Karpas-422 (cell line): Measurements from ENCODE around the gene PDPK1. TPM values are rescaled to one million over a fixed set of nuclear protein-coding genes. Genes with fewer than 3 reads are reported as not detected.
"Not testable (repeated sequence)": the region's sequence is repeated elsewhere in the genome, so short reads cannot be mapped to it uniquely, and the experiment has no call there.

ENCODE experiments used
- DNase-seq: peaks from one replicate; pipeline ENCODE4 v3.0.0-alpha.2; 2015
- H2AFZ ChIP-seq: fragments of 200-600 bp; sonication (generic); 2 replicates; pipeline ENCODE4 v1.6.1; 2014; ENCODE audit warnings: antibody characterized with exemption, low read length, mixed read lengths
- H3K27ac ChIP-seq: fragments of 200-600 bp; sonication (generic); 2 replicates; pipeline ENCODE4 v1.5.1; 2014; ENCODE audit warnings: mild to moderate bottlenecking, low read length, moderate library complexity
- H3K27me3 ChIP-seq: fragments of 200-600 bp; sonication (generic); 2 replicates; pipeline ENCODE4 v1.6.1; 2014; ENCODE audit warnings: low read length, mixed read lengths
- H3K36me3 ChIP-seq: fragments of 200-600 bp; sonication (generic); 2 replicates; pipeline ENCODE4 v1.6.1; 2014; ENCODE audit warnings: low read length, mixed read lengths; ENCODE audit not compliant: insufficient read depth
- H3K4me1 ChIP-seq: fragments of 200-600 bp; sonication (generic); 2 replicates; pipeline ENCODE4 v1.6.1; 2014; ENCODE audit warnings: mild to moderate bottlenecking, low read length, mixed read lengths
- H3K4me2 ChIP-seq: fragments of 200-600 bp; sonication (generic); 2 replicates; pipeline ENCODE4 v1.6.1; 2014; ENCODE audit warnings: low read length, low read depth, mild to moderate bottlenecking; ENCODE audit not compliant: poor library complexity, severe bottlenecking
- H3K4me3 ChIP-seq: fragments of 200-600 bp; sonication (generic); 2 replicates; pipeline ENCODE4 v1.5.1; 2014; ENCODE audit warnings: mild to moderate bottlenecking, antibody characterized with exemption, low read length, mixed read lengths
- H3K79me2 ChIP-seq: fragments of 200-600 bp; sonication (generic); 2 replicates; pipeline ENCODE4 v1.6.1; 2014; ENCODE audit warnings: mild to moderate bottlenecking, low read length, mixed read lengths
- H3K9ac ChIP-seq: fragments of 200-600 bp; sonication (generic); 2 replicates; pipeline ENCODE4 v1.6.0; 2014; ENCODE audit warnings: low read length
- H3K9me2 ChIP-seq: fragments of 200-600 bp; sonication (generic), shearing (Covaris generic); replicated peaks from 2 replicates; pipeline ENCODE4 v1.6.0; 2014; ENCODE audit warnings: mild to moderate bottlenecking, low read length, moderate library complexity; ENCODE audit not compliant: insufficient read depth
- H3K9me3 ChIP-seq: fragments of 300-700, 200-600 bp; sonication (generic); 2 replicates; pipeline ENCODE4 v1.6.1; 2014; ENCODE audit warnings: low read length, mixed read lengths
- H4K20me1 ChIP-seq: fragments of 200-600 bp; sonication (generic); 2 replicates; pipeline ENCODE4 v1.6.1; 2014; ENCODE audit warnings: mild to moderate bottlenecking, antibody characterized with exemption, low read length, low read depth; ENCODE audit not compliant: insufficient read depth
- total RNA-seq: library from RNA; depleted of rRNA; stranded (reverse); fragments of >200 nt; shearing (Covaris generic); gene quantifications from 2 replicates; pipeline ENCODE4 v1.2.3, GENCODE V29; 2014; ENCODE audit warnings: low replicate concordance

PDPK1 gene
- total RNA-seq, 1 experiment from 2014 or later: 49.5 TPM

DNA sequence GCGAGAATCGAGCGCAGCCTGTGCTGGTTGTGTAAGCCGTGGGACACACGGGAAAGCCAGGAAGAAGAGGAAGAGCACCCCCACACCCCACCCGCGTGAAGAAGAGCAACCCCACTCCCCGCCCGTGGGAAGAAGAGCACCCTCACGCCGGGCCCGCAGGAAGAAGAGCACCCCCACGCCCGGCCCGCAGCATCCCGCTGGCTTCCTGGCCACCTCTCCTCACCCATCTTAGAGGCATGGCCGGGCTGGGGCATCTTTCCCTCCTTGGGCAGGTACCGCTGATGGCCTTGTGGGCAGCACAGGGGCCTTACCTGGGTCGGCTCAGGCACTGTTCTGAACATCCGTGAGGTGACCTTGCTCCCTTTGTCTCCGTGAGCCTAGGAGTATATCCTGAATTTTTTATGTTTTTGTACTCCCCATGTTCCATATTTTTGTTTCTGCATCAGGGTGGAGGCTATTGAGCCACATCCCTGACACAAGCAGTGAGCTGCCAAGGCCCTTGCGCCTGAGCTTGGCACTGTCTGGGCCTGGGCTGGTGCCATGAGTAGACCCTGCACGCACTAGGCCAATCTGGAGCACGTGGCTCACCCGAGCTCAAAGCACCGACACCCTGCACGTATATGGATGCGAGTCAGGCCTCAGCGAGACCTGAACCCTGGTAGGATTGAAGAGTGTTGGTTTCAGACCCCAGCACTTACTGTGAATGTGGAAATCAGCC lies 73.1 kb downstream of the PDPK1 start:
- Histone ChIP-seq H3K27ac (no peak overlapping the region), H3K4me1 (no peaks in the 10 kb centered on the region; the same call in 1 of the 2 replicates), H3K4me2 (no peak overlapping the region), H3K79me2 (peaks cover 18% of the 10 kb centered on the region), H2AFZ (no peak overlapping the region), H3K27me3 (no peaks in the 10 kb centered on the region), H3K9me2 (no peaks in the 10 kb centered on the region), H3K9ac (no peak overlapping the region), H3K9me3 (no peaks in the 10 kb centered on the region), H3K36me3 (no peaks in the 10 kb centered on the region), H3K4me3 (no peak overlapping the region), H4K20me1 (no peaks in the 10 kb centered on the region)
- no peak for DNase-seq

- H3K4me2 ChIP-seq: no peak overlapping the region
- H3K9me3 ChIP-seq: no peaks in the 10 kb centered on the region
- no peak for DNase-seq
- no peaks in the 10 kb centered on the region for H3K27me3 ChIP-seq
- H3K9ac ChIP-seq: no peak overlapping the region
- H3K4me1 ChIP-seq: no peaks in the 10 kb centered on the region; the same call in 1 of the 2 replicates
- no peaks in the 10 kb centered on the region for H3K36me3 ChIP-seq
- no peak overlapping the region for H3K27ac ChIP-seq
- no peak overlapping the region for H3K4me3 ChIP-seq
- H3K79me2 ChIP-seq: peaks cover 18% of the 10 kb centered on the region
- no peak overlapping the region for H2AFZ ChIP-seq
- H3K9me2 ChIP-seq: no peaks in the 10 kb centered on the region
- H4K20me1 ChIP-seq: no peaks in the 10 kb centered on the region
These were observed 73.7 kb downstream of the PDPK1 start for GRCh38 chr16:2611499-2611862.

DNA sequence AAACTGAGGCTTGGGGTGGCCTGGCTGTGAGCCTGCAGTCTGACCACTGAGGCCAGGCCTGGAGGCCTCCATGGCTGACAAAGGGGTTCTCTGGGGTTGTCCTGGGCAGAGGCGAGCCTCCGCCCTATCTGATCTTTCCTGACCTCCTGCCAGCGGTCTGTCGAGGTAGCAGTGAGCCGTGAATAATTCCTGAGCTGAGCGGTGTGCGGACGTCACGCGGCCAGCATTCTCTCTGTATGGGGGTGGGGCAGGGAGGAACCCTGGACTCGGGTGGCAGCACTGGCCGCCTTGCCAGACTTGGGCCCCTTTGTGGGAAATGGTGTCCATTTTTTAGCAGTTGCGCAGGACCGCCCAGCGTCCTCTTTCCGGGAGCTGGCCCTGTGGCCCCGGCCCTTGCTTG lies 74.1 kb downstream of the PDPK1 start:
- DNase-seq, H3K9me3 ChIP-seq, H3K4me1 ChIP-seq: not testable (repeated sequence)

GRCh38 chr16:2613251-2613650 lies 75.4 kb downstream of the PDPK1 start:
- not testable (repeated sequence) for H2AFZ ChIP-seq, H3K4me3 ChIP-seq, H3K27ac ChIP-seq, DNase-seq, H3K27me3 ChIP-seq, H3K36me3 ChIP-seq, H3K4me2 ChIP-seq, H3K4me1 ChIP-seq, H3K9me3 ChIP-seq, H4K20me1 ChIP-seq, H3K9me2 ChIP-seq, H3K79me2 ChIP-seq, H3K9ac ChIP-seq

More for the DNA sequence above, 74.1 kb downstream of the PDPK1 start:
- H3K9ac ChIP-seq, H3K27ac ChIP-seq, H2AFZ ChIP-seq, H3K4me2 ChIP-seq, H4K20me1 ChIP-seq, H3K27me3 ChIP-seq, H3K4me3 ChIP-seq, H3K9me2 ChIP-seq, H3K36me3 ChIP-seq: not testable (repeated sequence)
- peaks cover 18% of the 10 kb centered on the region for H3K79me2 ChIP-seq

DNA sequence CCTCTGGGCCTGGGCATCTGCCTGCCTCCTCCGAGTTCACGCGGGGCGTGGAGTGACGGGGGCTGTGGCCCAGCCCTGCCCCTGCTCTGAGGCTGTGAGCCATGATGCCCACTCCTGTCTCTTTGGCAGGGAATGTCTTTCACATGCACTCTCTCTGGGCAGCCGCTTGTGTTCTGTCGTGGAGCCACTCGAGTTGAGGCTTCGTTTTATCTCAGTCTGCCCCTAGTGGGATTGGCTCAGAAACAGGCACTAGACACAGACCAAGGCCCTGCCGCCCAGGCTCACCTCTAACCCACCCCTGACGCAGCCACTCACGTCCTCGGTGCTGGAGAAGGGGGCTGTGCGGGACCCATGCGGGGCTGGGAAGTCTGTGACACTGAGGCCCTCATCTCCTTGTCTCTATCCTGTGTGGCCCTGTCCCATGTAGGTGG lies 77.0 kb downstream of the PDPK1 start:
- no peaks in the 10 kb centered on the region for H3K27me3 ChIP-seq
- H2AFZ ChIP-seq: no peak overlapping the region
- H3K9me3 ChIP-seq: no peaks in the 10 kb centered on the region
- no peaks in the 10 kb centered on the region for H3K9me2 ChIP-seq
- no peak overlapping the region for H3K4me2 ChIP-seq
- no peaks in the 10 kb centered on the region for H4K20me1 ChIP-seq
- H3K9ac ChIP-seq: no peak overlapping the region
- no peak for DNase-seq
- no peak overlapping the region for H3K27ac ChIP-seq
- H3K36me3 ChIP-seq: no peaks in the 10 kb centered on the region
- H3K4me3 ChIP-seq: no peak overlapping the region
- peaks cover 9% of the 10 kb centered on the region; the same call in 1 of the 2 replicates for H3K79me2 ChIP-seq
- H3K4me1 ChIP-seq: no peaks in the 10 kb centered on the region

DNA sequence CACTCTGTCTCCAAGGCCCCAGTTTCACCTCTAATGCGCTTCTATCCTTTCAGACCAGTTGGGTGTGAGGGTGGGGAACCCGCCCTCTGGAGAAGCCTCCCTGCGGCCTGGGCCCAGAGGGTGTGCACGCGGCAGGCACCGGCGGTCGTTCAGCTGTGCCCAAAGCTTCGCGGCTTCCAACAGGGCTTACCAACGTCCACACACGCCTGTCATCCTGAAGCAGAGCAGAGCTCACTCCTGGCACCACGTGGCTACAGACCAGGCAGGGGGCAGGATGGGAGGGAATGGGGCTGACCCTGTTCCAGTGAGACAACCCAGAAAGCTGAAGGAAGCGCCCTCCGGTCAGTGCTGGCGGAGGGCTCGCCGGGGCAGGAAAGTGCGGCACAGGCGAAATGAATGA lies 81.1 kb downstream of the PDPK1 start:
- H3K9ac ChIP-seq, H3K36me3 ChIP-seq, H3K9me2 ChIP-seq, H4K20me1 ChIP-seq, H3K27me3 ChIP-seq, H3K9me3 ChIP-seq, H3K79me2 ChIP-seq, H3K4me1 ChIP-seq, H3K4me3 ChIP-seq, H2AFZ ChIP-seq, H3K4me2 ChIP-seq, H3K27ac ChIP-seq, DNase-seq: not testable (repeated sequence)

- H3K27ac ChIP-seq, H3K9me3 ChIP-seq, DNase-seq, H4K20me1 ChIP-seq, H3K79me2 ChIP-seq, H3K9ac ChIP-seq, H3K27me3 ChIP-seq, H3K4me3 ChIP-seq, H3K9me2 ChIP-seq, H3K4me2 ChIP-seq, H3K36me3 ChIP-seq, H2AFZ ChIP-seq, H3K4me1 ChIP-seq: not testable (repeated sequence)
These were observed 81.8 kb downstream of the PDPK1 start for GRCh38 chr16:2619628-2620027.

- H3K9me2 ChIP-seq, H3K27me3 ChIP-seq, H3K9me3 ChIP-seq, H2AFZ ChIP-seq, H3K4me1 ChIP-seq, H3K4me3 ChIP-seq, H4K20me1 ChIP-seq, H3K9ac ChIP-seq, H3K27ac ChIP-seq, H3K36me3 ChIP-seq, H3K4me2 ChIP-seq, H3K79me2 ChIP-seq, DNase-seq: not testable (repeated sequence)
These were observed 83.0 kb downstream of the PDPK1 start for GRCh38 chr16:2620870-2621269.

- not testable (repeated sequence) for H3K9me3 ChIP-seq, H3K4me3 ChIP-seq, H3K79me2 ChIP-seq, H3K36me3 ChIP-seq, H3K9ac ChIP-seq, H3K27ac ChIP-seq, H3K27me3 ChIP-seq, H3K9me2 ChIP-seq, H4K20me1 ChIP-seq, H2AFZ ChIP-seq, DNase-seq, H3K4me1 ChIP-seq, H3K4me2 ChIP-seq
These were observed 83.6 kb downstream of the PDPK1 start for GRCh38 chr16:2621395-2621794.
